ENCODE results near the gene LIN37. TPM values are rescaled to one million over a fixed set of nuclear protein-coding genes. Genes with fewer than 3 reads are reported as not detected.

LIN37 gene
- total and polyA plus RNA-seq, 2 donors (not counting 3 experiments of a cell fraction or from before 2014, with no cell fraction given): 11.3 to 21.4 TPM

DNA sequence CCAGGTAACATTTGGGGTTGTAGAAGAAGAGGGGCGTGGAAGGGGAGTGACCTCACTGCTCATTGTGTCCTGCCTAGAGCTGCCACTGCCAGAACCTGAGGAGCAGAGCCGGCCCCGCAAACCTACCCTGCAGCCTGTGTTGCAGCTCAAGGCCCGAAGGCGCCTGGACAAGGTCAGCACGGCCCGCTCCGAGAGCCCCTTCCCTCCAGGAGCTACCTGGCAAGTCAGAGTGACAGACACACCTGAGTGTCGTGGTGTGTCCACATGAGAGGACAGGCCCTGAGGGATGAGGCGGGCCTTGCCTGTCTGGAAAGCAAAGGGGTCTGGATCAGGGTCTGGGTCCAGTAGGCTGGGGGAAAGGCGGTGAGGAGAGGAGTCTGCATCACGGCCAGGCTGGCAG, 23.8 kb upstream of the LIN37 start:
- POLR2A ChIA-PET: no interaction called here

More for the DNA sequence above, 23.8 kb upstream of the LIN37 start:
- H2AFZ ChIP-seq (ENCODE audit: low read depth, low read length): no peak overlapping the region
- peaks cover 15% of the 10 kb centered on the region for H3K79me2 ChIP-seq (ENCODE audit: control insufficient read depth, insufficient read depth, low read length)
- peaks cover 26 to 75% of the 10 kb centered on the region in 2 experiments for H3K36me3 ChIP-seq (ENCODE audit: control insufficient read depth in 2 of 2, extremely low read depth in 1 of 2, insufficient read depth in 2 of 2, low read length in 2 of 2)
- H3K9me1 ChIP-seq (replicated peaks; ENCODE audit: control insufficient read depth, extremely low read depth, insufficient read depth, low read length): no peaks in the 10 kb centered on the region
- no peaks in the 10 kb centered on the region for H3K27me3 ChIP-seq (ENCODE audit: control insufficient read depth in 2 of 2, insufficient read depth in 2 of 2, low read length in 2 of 2)
- BruUV-seq (replicated peaks): no TSS peak
- no peak for DNase-seq (ENCODE audit: low read depth, low spot score)
- TF ChIP-seq JUN (IDR thresholded peaks at IDR 0.05; ENCODE audit: borderline replicate concordance, insufficient read depth, insufficient read length, low read depth) (no peak), EZH2 (IDR thresholded peaks at IDR 0.05; ENCODE audit: borderline replicate concordance, low read depth, low read length, severe bottlenecking) (no peak), POLR2AphosphoS5 (IDR thresholded peaks at IDR 0.05; ENCODE audit: insufficient read depth, low read depth, low read length) (no peak), GATA2 (IDR thresholded peaks at IDR 0.05; ENCODE audit: insufficient read depth, insufficient read length, low read depth, low read length) (no peak), POLR2A (IDR thresholded peaks at IDR 0.05; ENCODE audit: low read depth, low read length) (no peak), FOS (IDR thresholded peaks at IDR 0.05; ENCODE audit: borderline replicate concordance, insufficient read depth, low read length) (no peak)
- TF ChIP-seq, protein P1, sequence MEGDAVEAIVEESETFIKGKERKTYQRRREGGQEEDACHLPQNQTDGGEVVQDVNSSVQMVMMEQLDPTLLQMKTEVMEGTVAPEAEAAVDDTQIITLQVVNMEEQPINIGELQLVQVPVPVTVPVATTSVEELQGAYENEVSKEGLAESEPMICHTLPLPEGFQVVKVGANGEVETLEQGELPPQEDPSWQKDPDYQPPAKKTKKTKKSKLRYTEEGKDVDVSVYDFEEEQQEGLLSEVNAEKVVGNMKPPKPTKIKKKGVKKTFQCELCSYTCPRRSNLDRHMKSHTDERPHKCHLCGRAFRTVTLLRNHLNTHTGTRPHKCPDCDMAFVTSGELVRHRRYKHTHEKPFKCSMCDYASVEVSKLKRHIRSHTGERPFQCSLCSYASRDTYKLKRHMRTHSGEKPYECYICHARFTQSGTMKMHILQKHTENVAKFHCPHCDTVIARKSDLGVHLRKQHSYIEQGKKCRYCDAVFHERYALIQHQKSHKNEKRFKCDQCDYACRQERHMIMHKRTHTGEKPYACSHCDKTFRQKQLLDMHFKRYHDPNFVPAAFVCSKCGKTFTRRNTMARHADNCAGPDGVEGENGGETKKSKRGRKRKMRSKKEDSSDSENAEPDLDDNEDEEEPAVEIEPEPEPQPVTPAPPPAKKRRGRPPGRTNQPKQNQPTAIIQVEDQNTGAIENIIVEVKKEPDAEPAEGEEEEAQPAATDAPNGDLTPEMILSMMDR (IDR thresholded peaks at IDR 0.05; ENCODE audit: extremely low read depth in 1 of 2, insufficient read depth in 1 of 2, low read depth in 1 of 2, low read length in 2 of 2): no peak
- TF ChIP-seq, protein P2, sequence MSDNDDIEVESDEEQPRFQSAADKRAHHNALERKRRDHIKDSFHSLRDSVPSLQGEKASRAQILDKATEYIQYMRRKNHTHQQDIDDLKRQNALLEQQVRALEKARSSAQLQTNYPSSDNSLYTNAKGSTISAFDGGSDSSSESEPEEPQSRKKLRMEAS (IDR thresholded peaks at IDR 0.05; ENCODE audit: insufficient read depth, insufficient read length): no peak
- H3K9me3 ChIP-seq (replicated peaks; ENCODE audit: control insufficient read depth, insufficient read depth, low read length): no peaks in the 10 kb centered on the region
- H4K20me1 ChIP-seq (replicated peaks; ENCODE audit: control insufficient read depth, extremely low read depth, insufficient read depth, low read length): no peaks in the 10 kb centered on the region
- CTCF ChIA-PET: no interaction called here
- dilution Hi-C loops (cut with MboI; ENCODE audit: extremely low pct_ligation_motif_present, low sequenced_read_pairs) (no loop called here), intact Hi-C loops (cut with micrococcal nuclease) (no loop called here)
- no peaks in the 10 kb centered on the region for H3K4me1 ChIP-seq (ENCODE audit: control insufficient read depth, extremely low read depth, insufficient read depth, low read length)
- H3K4me3 ChIP-seq (replicated peaks in 1 of 3; ENCODE audit: insufficient read depth in 1 of 3, low read depth in 1 of 3, low read length in 3 of 3): no peak overlapping the region
- H3K27ac ChIP-seq (ENCODE audit: insufficient read depth, low read depth, low read length): no peak overlapping the region
- no peak overlapping the region for H3K9ac ChIP-seq (replicated peaks; ENCODE audit: extremely low read depth, insufficient read depth, low read length)
- FAIRE-seq: no peak
- H3K4me2 ChIP-seq (ENCODE audit: insufficient read depth, low read length): no peak overlapping the region

All from endothelial cell of umbilical vein (primary cell).